ENCODE data around the gene OR1J2. TPM values are rescaled to one million over a fixed set of nuclear protein-coding genes. Genes with fewer than 3 reads are reported as not detected.
"Not testable (repeated sequence)": the region's sequence is repeated elsewhere in the genome, so short reads cannot be mapped to it uniquely, and the experiment has no call there.

The OR1J2 gene
- total RNA-seq, 1 donor from 2014 or later = not detected

DNA sequence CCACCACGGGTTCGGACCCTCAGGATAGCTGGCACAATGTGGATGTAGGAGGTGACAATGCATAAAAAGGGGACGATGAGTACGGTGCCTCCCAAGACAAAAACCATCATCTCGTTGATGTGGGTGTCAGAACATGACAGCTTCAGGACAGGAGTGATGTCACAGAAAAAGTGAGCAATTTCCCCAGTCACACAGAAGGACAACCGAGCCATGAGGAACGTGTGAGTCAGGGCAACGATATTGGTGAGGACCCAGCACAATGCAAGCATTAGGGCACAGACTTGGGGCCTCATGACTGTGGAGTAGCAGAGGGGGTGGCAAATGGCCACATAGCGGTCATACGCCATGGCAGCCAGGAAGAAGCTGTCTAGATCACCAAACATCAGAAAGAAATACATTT, 16.0 kb downstream of the OR1J2 start:
- no peak for TF ChIP-seq POLR2AphosphoS5 (IDR thresholded peaks at IDR 0.05; ENCODE audit: insufficient read depth in 1 of 2, low read depth in 1 of 2)
- TF ChIP-seq POLR2A (IDR thresholded peaks at IDR 0.05) = no peak
- TF ChIP-seq, protein P1, sequence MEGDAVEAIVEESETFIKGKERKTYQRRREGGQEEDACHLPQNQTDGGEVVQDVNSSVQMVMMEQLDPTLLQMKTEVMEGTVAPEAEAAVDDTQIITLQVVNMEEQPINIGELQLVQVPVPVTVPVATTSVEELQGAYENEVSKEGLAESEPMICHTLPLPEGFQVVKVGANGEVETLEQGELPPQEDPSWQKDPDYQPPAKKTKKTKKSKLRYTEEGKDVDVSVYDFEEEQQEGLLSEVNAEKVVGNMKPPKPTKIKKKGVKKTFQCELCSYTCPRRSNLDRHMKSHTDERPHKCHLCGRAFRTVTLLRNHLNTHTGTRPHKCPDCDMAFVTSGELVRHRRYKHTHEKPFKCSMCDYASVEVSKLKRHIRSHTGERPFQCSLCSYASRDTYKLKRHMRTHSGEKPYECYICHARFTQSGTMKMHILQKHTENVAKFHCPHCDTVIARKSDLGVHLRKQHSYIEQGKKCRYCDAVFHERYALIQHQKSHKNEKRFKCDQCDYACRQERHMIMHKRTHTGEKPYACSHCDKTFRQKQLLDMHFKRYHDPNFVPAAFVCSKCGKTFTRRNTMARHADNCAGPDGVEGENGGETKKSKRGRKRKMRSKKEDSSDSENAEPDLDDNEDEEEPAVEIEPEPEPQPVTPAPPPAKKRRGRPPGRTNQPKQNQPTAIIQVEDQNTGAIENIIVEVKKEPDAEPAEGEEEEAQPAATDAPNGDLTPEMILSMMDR (IDR thresholded peaks at IDR 0.05) = no peak
- no peaks in the 10 kb centered on the region for H3K27me3 ChIP-seq
- H3K36me3 ChIP-seq = no peaks in the 10 kb centered on the region
- H3K9me3 ChIP-seq = no peaks in the 10 kb centered on the region
- H3K4me1 ChIP-seq = no peaks in the 10 kb centered on the region
- H3K4me3 ChIP-seq = no peak overlapping the region
- H3K27ac ChIP-seq = no peak overlapping the region
- intact Hi-C loops (cut with DNase I) = no loop called here
- no peak for DNase-seq (ENCODE audit: extremely low spot score in 2 of 2)

DNA sequence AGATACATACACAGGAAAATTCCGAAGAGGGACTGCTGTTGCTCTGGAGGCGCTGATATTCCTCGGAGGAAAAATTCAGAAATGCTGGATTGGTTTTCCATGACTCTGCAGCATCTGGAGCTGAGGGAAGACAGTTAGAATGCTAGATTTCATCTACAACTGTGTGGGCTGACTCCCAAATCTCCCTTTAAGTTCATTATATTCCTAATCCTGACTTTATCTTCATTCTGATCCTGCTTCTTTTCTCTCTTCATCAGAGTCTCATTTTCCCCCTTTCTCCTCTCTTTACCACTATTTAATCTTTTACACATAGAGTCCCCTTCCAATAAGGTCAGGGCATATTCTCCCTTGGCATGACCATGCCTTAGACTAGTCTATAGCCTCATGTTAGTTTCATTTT, 16.6 kb downstream of the OR1J2 start, which contains the start of gene OR1N1:
TSS of gene OR1N1 (minus strand) at position 101 of the 400 bp plus-strand sequence. CDS start at position 101, 0 bp downstream.
- no peak within 1 kb of the TSS for H3K4me3 ChIP-seq
- TF ChIP-seq POLR2AphosphoS5 (IDR thresholded peaks at IDR 0.05; ENCODE audit: insufficient read depth in 1 of 2, low read depth in 1 of 2) = no peak
- TF ChIP-seq, protein P1 (IDR thresholded peaks at IDR 0.05) = no peak
- TF ChIP-seq POLR2A (IDR thresholded peaks at IDR 0.05) = no peak
- no peak for DNase-seq (ENCODE audit: extremely low spot score in 2 of 2)
- H3K27ac ChIP-seq = no peak within 1 kb of the TSS
- no peaks in the 10 kb centered on the region for H3K4me1 ChIP-seq
- no peaks in the 10 kb centered on the region for H3K9me3 ChIP-seq
- H3K27me3 ChIP-seq = no peaks in the 10 kb centered on the region
- intact Hi-C loops (cut with DNase I) = no loop called here
- no peaks in the 10 kb centered on the region for H3K36me3 ChIP-seq

DNA sequence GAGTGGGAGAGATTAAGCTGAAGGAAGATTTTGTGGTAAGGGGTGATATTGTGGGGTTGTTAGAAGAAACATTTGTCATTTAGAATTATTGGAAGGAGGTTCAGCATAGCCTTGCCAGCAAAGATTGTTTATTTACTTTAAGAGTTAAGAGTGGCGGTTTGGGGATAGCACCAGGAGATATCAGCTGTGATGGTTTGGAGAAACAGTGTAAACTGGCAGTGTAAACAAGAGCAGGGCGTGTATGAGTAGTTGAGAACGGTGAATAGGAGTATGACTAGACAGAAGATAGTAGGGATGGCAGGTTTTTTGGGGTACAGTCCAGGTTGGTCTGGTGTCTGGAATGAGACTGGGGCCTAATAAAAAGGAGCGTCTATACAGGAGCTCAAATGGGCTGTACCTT, 20.6 kb downstream of the OR1J2 start:
- DNase-seq (ENCODE audit: extremely low spot score in 2 of 2); H3K9me3 ChIP-seq; H3K4me3 ChIP-seq; H3K27me3 ChIP-seq; H3K27ac ChIP-seq; H3K4me1 ChIP-seq; intact Hi-C loops (cut with DNase I); H3K36me3 ChIP-seq: not testable (repeated sequence)

DNA sequence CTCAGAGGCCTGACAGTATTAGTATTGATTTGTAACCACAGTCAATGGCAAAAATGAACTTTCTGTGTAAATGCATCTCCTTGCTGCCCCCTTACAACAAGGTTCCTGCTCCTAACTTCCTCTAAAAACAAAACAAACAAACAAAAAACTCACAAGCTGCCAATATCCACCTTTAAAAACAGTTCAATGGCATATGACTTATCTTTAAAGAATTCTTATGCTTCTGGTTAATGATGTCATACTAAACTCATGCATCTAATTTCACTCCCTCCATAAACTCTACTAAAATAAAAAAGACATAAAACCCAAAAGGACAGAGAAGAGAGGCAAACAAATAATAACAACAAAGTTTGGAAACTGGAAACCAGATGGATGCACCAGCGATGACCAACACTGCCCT, 25.5 kb downstream of the OR1J2 start:
- TF ChIP-seq, protein P1 (IDR thresholded peaks at IDR 0.05) = no peak
- no peak for TF ChIP-seq POLR2AphosphoS5 (IDR thresholded peaks at IDR 0.05; ENCODE audit: insufficient read depth in 1 of 2, low read depth in 1 of 2)
- TF ChIP-seq POLR2A (IDR thresholded peaks at IDR 0.05) = no peak
- Histone ChIP-seq H3K27me3 (no peaks in the 10 kb centered on the region), H3K36me3 (no peaks in the 10 kb centered on the region), H3K27ac (no peak overlapping the region), H3K4me1 (no peaks in the 10 kb centered on the region), H3K4me3 (no peak overlapping the region), H3K9me3 (no peaks in the 10 kb centered on the region)
- no peak for DNase-seq (ENCODE audit: extremely low spot score in 2 of 2)
- intact Hi-C loops (cut with DNase I) = no loop called here

DNA sequence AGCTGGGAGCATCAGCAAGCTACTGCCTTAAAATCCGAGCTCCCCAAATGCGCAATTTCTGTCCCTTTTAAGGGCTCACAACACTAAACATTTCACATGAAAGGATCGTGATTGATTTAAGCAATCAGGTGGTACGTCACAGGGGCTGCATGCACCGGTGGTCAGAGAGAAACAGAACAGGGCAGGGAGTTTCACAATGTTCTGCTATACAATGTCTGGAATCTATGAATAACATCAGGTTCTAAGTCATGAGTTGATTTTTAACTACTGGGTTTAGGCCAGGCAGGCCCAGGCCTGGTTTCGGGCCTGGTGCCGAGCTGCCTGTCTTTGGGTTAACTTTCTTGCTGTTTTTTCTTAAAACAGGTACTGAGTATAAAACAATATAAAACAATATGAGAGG, 26.5 kb downstream of the OR1J2 start:
- H3K4me1 ChIP-seq; H3K27ac ChIP-seq; DNase-seq (ENCODE audit: extremely low spot score in 2 of 2); H3K9me3 ChIP-seq; H3K4me3 ChIP-seq; intact Hi-C loops (cut with DNase I); H3K27me3 ChIP-seq; H3K36me3 ChIP-seq: not testable (repeated sequence)

DNA sequence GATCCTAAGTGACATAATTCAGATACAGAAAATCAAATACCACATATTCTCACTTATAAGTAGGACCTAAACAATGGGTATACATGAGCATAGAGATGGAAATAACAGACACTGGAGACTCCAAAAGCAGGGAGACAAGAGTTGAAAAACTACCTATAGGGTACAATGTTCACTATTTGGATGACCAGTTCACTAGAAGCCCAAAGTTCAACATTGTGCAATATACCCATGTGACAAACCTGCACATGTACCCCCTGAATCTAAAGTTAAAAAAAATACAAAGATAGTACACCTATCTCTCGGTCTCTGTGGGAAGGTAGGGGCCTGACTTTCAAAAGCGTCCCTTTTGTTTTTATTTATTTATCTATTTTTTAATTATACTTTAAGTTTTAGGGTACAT, 28.2 kb downstream of the OR1J2 start:
- H3K27ac ChIP-seq = no peak overlapping the region
- intact Hi-C loops (cut with DNase I) = no loop called here
- TF ChIP-seq POLR2AphosphoS5 (IDR thresholded peaks at IDR 0.05; ENCODE audit: insufficient read depth in 1 of 2, low read depth in 1 of 2) (no peak), POLR2A (IDR thresholded peaks at IDR 0.05) (no peak)
- TF ChIP-seq, protein P1 (IDR thresholded peaks at IDR 0.05) = no peak
- H3K36me3 ChIP-seq = no peaks in the 10 kb centered on the region
- no peaks in the 10 kb centered on the region for H3K4me1 ChIP-seq
- no peak overlapping the region for H3K4me3 ChIP-seq
- H3K9me3 ChIP-seq = no peaks in the 10 kb centered on the region
- DNase-seq (ENCODE audit: extremely low spot score in 2 of 2) = no peak
- H3K27me3 ChIP-seq = no peaks in the 10 kb centered on the region

Measured in vagina (tissue), 2 donors.